GM19238 (cell line): Measurements from ENCODE around the gene AIF1.
A peak's percentile ranks its signal among the peaks of the same experiment; 100 is the strongest.

Experiments used
- DNase-seq: peaks from one replicate; pipeline ENCODE4 v3.0.0; 2011; ENCODE audit warnings: low spot score; ENCODE audit not compliant: insufficient read length

The AIF1 gene

GRCh38 chr6:31663126-31663960 is 48.3 kb downstream of the AIF1 start:
- no peak for DNase-seq

- DNase-seq = no peak
These were observed 49.1 kb downstream of the AIF1 start for GRCh38 chr6:31663961-31664789.

- DNase-seq = peak; percentile 65
These were observed 49.9 kb downstream of the AIF1 start, which contains the start of gene GPANK1 for GRCh38 chr6:31664790-31665500. Gene GPANK1, minus strand, starts transcription at chr6:31664997. Its CDS starts 519 bp downstream, at chr6:31664478.

DNA sequence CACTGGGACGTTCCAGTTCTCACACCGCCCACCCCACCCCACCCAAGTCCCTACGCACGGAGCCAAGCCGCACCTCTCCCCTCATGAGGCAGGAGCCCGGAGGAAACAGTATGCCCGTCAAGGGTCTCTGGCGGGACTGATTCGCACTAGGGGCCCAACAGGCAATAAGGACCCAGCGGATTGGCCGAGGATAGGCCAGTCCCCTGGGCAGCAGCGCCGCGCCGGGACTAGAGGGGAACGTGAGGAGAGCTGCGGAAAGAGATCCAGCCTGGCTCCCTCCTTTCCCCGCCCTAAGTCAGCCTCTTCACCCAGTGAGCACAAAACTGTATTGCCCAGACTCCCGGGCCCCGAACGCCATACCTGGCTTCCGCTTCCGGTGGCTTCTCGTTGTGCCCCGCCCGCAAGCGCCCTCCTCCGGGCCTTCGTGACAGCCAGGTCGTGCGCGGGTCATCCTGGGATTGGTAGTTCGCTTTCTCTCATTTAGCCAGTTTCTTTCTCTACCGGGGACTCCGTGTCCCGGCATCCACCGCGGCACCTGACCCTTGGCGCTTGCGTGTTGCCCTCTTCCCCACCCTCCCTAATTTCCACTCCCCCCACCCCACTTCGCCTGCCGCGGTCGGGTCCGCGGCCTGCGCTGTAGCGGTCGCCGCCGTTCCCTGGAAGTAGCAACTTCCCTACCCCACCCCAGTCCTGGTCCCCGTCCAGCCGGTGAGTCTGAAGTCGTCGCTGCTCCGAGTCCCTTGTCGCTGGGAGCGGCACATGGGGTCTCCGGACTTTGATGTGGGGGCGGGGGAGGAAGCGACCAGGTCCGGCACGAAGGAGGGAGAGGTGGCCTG is 50.7 kb downstream of the AIF1 start, which contains the start of gene CSNK2B:
Gene CSNK2B (plus strand): TSS at position 580 of the 836 bp plus-strand sequence. CDS start 752 bp downstream, outside the sequence.
- DNase-seq = peak; percentile 93

- DNase-seq = no peak
These were observed 51.4 kb downstream of the AIF1 start for GRCh38 chr6:31666337-31666965.
